ENCODE measurements around the gene SLAMF9. TPM values are rescaled to one million over a fixed set of nuclear protein-coding genes. Genes with fewer than 3 reads are reported as not detected.
A peak's percentile ranks its signal among the peaks of the same experiment; 100 is the strongest.

The SLAMF9 gene
- total and polyA plus RNA-seq, 2 experiments from 2014 or later, result not detected

GRCh38 chr1:159935719-159936272 lies 18.2 kb downstream of the SLAMF9 start:
- Histone ChIP-seq H3K27ac (no peak overlapping the region), H3K9me3 (ENCODE audit: low read depth) (no peaks in the 10 kb centered on the region)

GRCh38 chr1:159935305-159935704 lies 18.7 kb downstream of the SLAMF9 start:
- no peak for DNase-seq (ENCODE audit: low read depth in 1 of 2, low spot score in 1 of 2)
- no peak overlapping the region for H3K4me3 ChIP-seq
- no peaks in the 10 kb centered on the region for H3K27me3 ChIP-seq
- H3K4me1 ChIP-seq (ENCODE audit: low read depth), result peaks cover 6% of the 10 kb centered on the region
- no peak overlapping the region for H3K27ac ChIP-seq
- TF ChIP-seq, protein P1, sequence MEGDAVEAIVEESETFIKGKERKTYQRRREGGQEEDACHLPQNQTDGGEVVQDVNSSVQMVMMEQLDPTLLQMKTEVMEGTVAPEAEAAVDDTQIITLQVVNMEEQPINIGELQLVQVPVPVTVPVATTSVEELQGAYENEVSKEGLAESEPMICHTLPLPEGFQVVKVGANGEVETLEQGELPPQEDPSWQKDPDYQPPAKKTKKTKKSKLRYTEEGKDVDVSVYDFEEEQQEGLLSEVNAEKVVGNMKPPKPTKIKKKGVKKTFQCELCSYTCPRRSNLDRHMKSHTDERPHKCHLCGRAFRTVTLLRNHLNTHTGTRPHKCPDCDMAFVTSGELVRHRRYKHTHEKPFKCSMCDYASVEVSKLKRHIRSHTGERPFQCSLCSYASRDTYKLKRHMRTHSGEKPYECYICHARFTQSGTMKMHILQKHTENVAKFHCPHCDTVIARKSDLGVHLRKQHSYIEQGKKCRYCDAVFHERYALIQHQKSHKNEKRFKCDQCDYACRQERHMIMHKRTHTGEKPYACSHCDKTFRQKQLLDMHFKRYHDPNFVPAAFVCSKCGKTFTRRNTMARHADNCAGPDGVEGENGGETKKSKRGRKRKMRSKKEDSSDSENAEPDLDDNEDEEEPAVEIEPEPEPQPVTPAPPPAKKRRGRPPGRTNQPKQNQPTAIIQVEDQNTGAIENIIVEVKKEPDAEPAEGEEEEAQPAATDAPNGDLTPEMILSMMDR (IDR thresholded peaks at IDR 0.05; ENCODE audit: low read depth, low read length), result no peak
- H3K9me3 ChIP-seq (ENCODE audit: low read depth), result no peaks in the 10 kb centered on the region
- H3K36me3 ChIP-seq, result no peaks in the 10 kb centered on the region

More at GRCh38 chr1:159935719-159936272, 18.2 kb downstream of the SLAMF9 start:
- Histone ChIP-seq H3K4me1 (ENCODE audit: low read depth) (peaks cover 6% of the 10 kb centered on the region), H3K27me3 (no peaks in the 10 kb centered on the region), H3K36me3 (no peaks in the 10 kb centered on the region), H3K4me3 (no peak overlapping the region)
- DNase-seq (ENCODE audit: low read depth in 1 of 2, low spot score in 1 of 2), result peak in 1 of 2 donors; percentile 64
- TF ChIP-seq, protein P1 (IDR thresholded peaks at IDR 0.05; ENCODE audit: low read depth, low read length), result no peak

GRCh38 chr1:159934136-159935039 lies 19.6 kb downstream of the SLAMF9 start:
- TF ChIP-seq, protein P1 (IDR thresholded peaks at IDR 0.05; ENCODE audit: low read depth, low read length), result no peak
- Histone ChIP-seq H3K27ac (no peak overlapping the region), H3K36me3 (no peaks in the 10 kb centered on the region), H3K9me3 (ENCODE audit: low read depth) (no peaks in the 10 kb centered on the region), H3K4me3 (no peak overlapping the region), H3K4me1 (ENCODE audit: low read depth) (peaks cover 6% of the 10 kb centered on the region), H3K27me3 (no peaks in the 10 kb centered on the region)
- DNase-seq (ENCODE audit: low read depth in 1 of 2, low spot score in 1 of 2), result no peak

DNA sequence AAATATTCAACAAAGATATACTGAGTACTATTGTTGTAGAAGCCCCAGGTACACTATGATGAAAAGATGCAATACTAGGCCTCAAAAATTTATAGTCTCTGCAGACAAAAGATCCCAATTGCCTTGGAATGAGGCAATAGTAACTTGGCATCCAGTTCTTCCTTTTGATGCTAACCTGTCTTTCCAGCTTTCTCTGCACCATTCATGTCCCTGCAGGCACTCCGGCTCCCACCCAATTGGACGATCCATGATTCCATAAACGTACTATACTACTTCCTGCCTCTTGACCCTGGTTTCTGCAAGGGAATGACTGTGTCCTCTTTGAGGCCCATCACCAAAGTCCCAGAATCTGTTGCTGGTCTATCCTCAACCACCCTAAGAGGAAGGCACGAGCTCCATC lies 20.7 kb downstream of the SLAMF9 start:
- DNase-seq (ENCODE audit: low read depth in 1 of 2, low spot score in 1 of 2), result no peak
- H3K9me3 ChIP-seq (ENCODE audit: low read depth), result no peaks in the 10 kb centered on the region
- no peak overlapping the region for H3K4me3 ChIP-seq
- peaks cover 6% of the 10 kb centered on the region for H3K4me1 ChIP-seq (ENCODE audit: low read depth)
- H3K27ac ChIP-seq, result no peak overlapping the region
- H3K36me3 ChIP-seq, result no peaks in the 10 kb centered on the region
- TF ChIP-seq, protein P1 (IDR thresholded peaks at IDR 0.05; ENCODE audit: low read depth, low read length), result no peak
- H3K27me3 ChIP-seq, result no peaks in the 10 kb centered on the region

- H3K9me3 ChIP-seq (ENCODE audit: low read depth), result no peaks in the 10 kb centered on the region
These were observed 21.4 kb downstream of the SLAMF9 start for GRCh38 chr1:159932296-159933285.

More at GRCh38 chr1:159932296-159933285, 21.4 kb downstream of the SLAMF9 start:
- peaks cover 6% of the 10 kb centered on the region for H3K4me1 ChIP-seq (ENCODE audit: low read depth)
- H3K27me3 ChIP-seq, result no peaks in the 10 kb centered on the region
- DNase-seq (ENCODE audit: low read depth in 1 of 2, low spot score in 1 of 2), result no peak
- no peak overlapping the region for H3K27ac ChIP-seq
- no peak overlapping the region for H3K4me3 ChIP-seq
- TF ChIP-seq, protein P1 (IDR thresholded peaks at IDR 0.05; ENCODE audit: low read depth, low read length), result no peak
- no peaks in the 10 kb centered on the region for H3K36me3 ChIP-seq

Data from cardiac muscle cell (in vitro differentiated cells and primary cell).